Adrenal gland (tissue), 12 donors: ENCODE results near the gene RPS24. TPM values are rescaled to one million over a fixed set of nuclear protein-coding genes. Genes with fewer than 3 reads are reported as not detected.
"Not testable (repeated sequence)": the region's sequence is repeated elsewhere in the genome, so short reads cannot be mapped to it uniquely, and the experiment has no call there.

ENCODE experiments used
- DNase-seq, 7 donors: peaks; one replicate each; pipeline ENCODE4 v3.0.0-alpha.2; 2019 to 2020
- H3K27ac ChIP-seq, 5 donors: fragments of 200-600 bp; sonication (generic) in 4 of 5; 1 replicate in 3 of 5; 2 replicates in 2 of 5; pipeline versions ENCODE4 v1.5.1 to v1.8.0; 2016 to 2020; ENCODE audit warnings: mild to moderate bottlenecking in 1 of 5
- H3K27me3 ChIP-seq: fragments of 200-600 bp; 2 replicates; pipeline ENCODE4 v1.8.0; 2021
- H3K36me3 ChIP-seq, 2 donors: fragments of 200-600 bp; replicated peaks in 1 of 2; 1 replicate in 1 of 2; 2 replicates in 1 of 2; pipeline versions ENCODE4 v1.5.1 to v1.8.0; 2018 to 2022
- H3K4me1 ChIP-seq, 2 donors: fragments of 200-600 bp; replicated peaks in 1 of 2; 1 replicate in 1 of 2; 2 replicates in 1 of 2; pipeline versions ENCODE4 v1.5.1 to v1.8.0; 2018 to 2021
- H3K4me3 ChIP-seq, 4 donors: fragments of 200-600 bp; sonication (generic) in 3 of 4; one replicate each; pipeline ENCODE4 v1.5.1; 2016 to 2018
- H3K9me3 ChIP-seq, 3 donors: fragments of 200-600 bp; sonication (generic) in 1 of 3; replicated peaks in 1 of 3; 1 replicate in 2 of 3; 2 replicates in 1 of 3; pipeline versions ENCODE4 v1.5.1 to v1.8.0; 2016 to 2021
- CTCF ChIP-seq, 6 experiments: fragments of 450-650 bp in 4 of 6; fragments of 200-600 bp in 2 of 6; sonication (generic) in 1 of 6; IDR thresholded peaks; 1 replicate in 5 of 6; 2 replicates in 1 of 6; pipeline versions ENCODE4 v1.5.1 to v1.8.0; 2016 to 2021; ENCODE audit warnings: antibody characterized with exemption in 6 of 6, mild to moderate bottlenecking in 2 of 6, moderate library complexity in 1 of 6
- POLR2A ChIP-seq, 2 donors: fragments of 450-650 bp; IDR thresholded peaks; one replicate each; pipeline ENCODE4 v1.6.1; 2017; ENCODE audit warnings: antibody characterized with exemption in 2 of 2, mild to moderate bottlenecking in 2 of 2, moderate library complexity in 1 of 2
- WGBS, 4 donors: extraction: QIAGEN DNeasy Blood & Tissue Kit in 2 of 4; methylation state at CpG; one replicate each; pipeline versions ENCODE4 v1.1.5 to v1.1.7; 2013 to 2017; 5-methylcytosine and 5-hydroxymethylcytosine counted together
- intact Hi-C, 2 donors: fragments of 100-400 bp; cut with DNase I; formaldehyde crosslinking; loops; one replicate each; pipeline versions ENCODE4 v1.14.1 to v1.15.0; 2022 to 2023
- polyA plus RNA-seq, 3 donors: library from polyadenylated mRNA; stranded (reverse); fragments of 200-250 nt in 2 of 3; fragments of 350-450 nt in 1 of 3; fragmentation: Illumina TruSeq in 1 of 3; extraction: RNeasy Lipid Tissue Mini Kit (QIAGEN cat#74804) in 1 of 3; gene quantifications; one replicate each; pipeline ENCODE4 v1.2.3, GENCODE V29; 2013 to 2014
- total RNA-seq, 9 donors: library from RNA; depleted of rRNA in 4 of 9; stranded (reverse); fragments of >200 nt in 4 of 9; fragments of 120-200 nt in 1 of 9; fragmentation: NEBNext Ultra II Directional in 1 of 9; extraction: Animal tissue kit (Norgen Biotek cat#: 25700) in 1 of 9; gene quantifications; one replicate each; pipeline versions ENCODE4 v1.1.0 to v1.2.4, GENCODE V29; 2013 to 2023
- donor health status: healthy with polysubstance abuse.
- donor health status: Bipolar disorder and iron deficiency.
- donor health status: DM: yes; HTN: yes; CAD: no.
- donor health status: DM: no; HTN: no; CAD: no.
- donor health status: DM: no; HTN: no; CAD: no.
- donor health status: DM: yes; HTN: yes; CAD: no.

RPS24 gene
- total and polyA plus RNA-seq, 12 donors, result 1,129 to 4,974 (median 1,962) TPM

- intact Hi-C loops, result no loop called here
- Histone ChIP-seq H3K9me3 (no peaks in the 10 kb centered on the region), H3K27ac (no peak overlapping the region), H3K4me3 (no peak overlapping the region), H3K36me3 (peaks cover 0 to 95% of the 10 kb centered on the region in 2 donors), H3K4me1 (peaks cover 0 to 12% of the 10 kb centered on the region in 2 donors), H3K27me3 (no peaks in the 10 kb centered on the region)
- 89 to 94% (median 93%) methylated on average over 7 of the region's 7 CpGs for WGBS, 4 donors
- DNase-seq, result peak in 1 of 7 donors; percentile 15
- no peak for TF ChIP-seq POLR2A (IDR thresholded peaks at IDR 0.05)
- TF ChIP-seq CTCF (IDR thresholded peaks at IDR 0.05), result no peak
Observed at GRCh38 chr10:77987671-77988255, 45.9 kb upstream of the RPS24 start.

- Histone ChIP-seq H3K27me3 (no peaks in the 10 kb centered on the region), H3K9me3 (no peaks in the 10 kb centered on the region), H3K4me1 (peaks cover 0 to 2% of the 10 kb centered on the region in 2 donors), H3K4me3 (no peak overlapping the region), H3K27ac (peak overlapping the region in 4 of 5 donors; percentile 4 to 22 (median 18)), H3K36me3 (peaks cover 0 to 94% of the 10 kb centered on the region in 2 donors)
- WGBS, 4 donors, result 53 to 81% (median 61%) methylated on average over 9 to 11 of the region's 11 CpGs
- TF ChIP-seq CTCF (IDR thresholded peaks at IDR 0.05) (no peak), POLR2A (IDR thresholded peaks at IDR 0.05) (no peak)
- DNase-seq, result peak in 6 of 7 donors; percentile 53 to 75 (median 68)
- intact Hi-C loops, result no loop called here
Observed at GRCh38 chr10:77989081-77989724, 44.5 kb upstream of the RPS24 start.

DNA sequence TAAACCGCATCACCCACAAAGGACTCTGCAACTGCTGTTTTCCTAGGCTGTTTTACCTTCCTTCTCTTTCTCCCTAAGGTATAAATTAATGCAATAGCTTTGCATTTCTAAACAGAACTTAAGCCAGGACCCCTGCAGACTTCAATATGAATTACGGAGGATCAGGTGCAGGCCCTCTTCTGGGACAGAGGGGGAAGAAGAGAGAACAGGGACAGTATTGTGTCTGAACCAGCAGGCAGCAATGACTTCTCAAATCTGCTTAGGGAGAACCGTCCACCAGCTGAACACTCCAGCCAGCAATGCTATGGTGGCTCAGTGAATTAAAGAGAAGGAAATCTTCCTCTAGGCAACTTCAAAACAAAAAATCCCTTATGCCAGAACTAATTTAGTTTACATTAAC lies 40.0 kb upstream of the RPS24 start:
- WGBS, 4 donors, result 91 to 94% (median 92%) methylated on average over 3 of the region's 3 CpGs
- H3K27ac ChIP-seq, result no peak overlapping the region
- peaks cover 0 to 54% of the 10 kb centered on the region in 2 donors for H3K36me3 ChIP-seq
- H3K27me3 ChIP-seq, result no peaks in the 10 kb centered on the region
- intact Hi-C loops, result no loop called here
- TF ChIP-seq CTCF (IDR thresholded peaks at IDR 0.05), result no peak
- no peak for DNase-seq
- H3K4me3 ChIP-seq, result no peak overlapping the region
- H3K4me1 ChIP-seq, result no peaks in the 10 kb centered on the region
- no peaks in the 10 kb centered on the region for H3K9me3 ChIP-seq

- H3K9me3 ChIP-seq, DNase-seq, H3K27ac ChIP-seq, intact Hi-C loops, H3K27me3 ChIP-seq, H3K4me3 ChIP-seq, H3K4me1 ChIP-seq: not testable (repeated sequence)
- peaks cover 0 to 53% of the 10 kb centered on the region in 2 donors for H3K36me3 ChIP-seq
- 95 to 100% (median 98%) methylated on average over 5 of the region's 5 CpGs for WGBS, 4 donors
Observed at GRCh38 chr10:77998780-77999179, 34.9 kb upstream of the RPS24 start.

DNA sequence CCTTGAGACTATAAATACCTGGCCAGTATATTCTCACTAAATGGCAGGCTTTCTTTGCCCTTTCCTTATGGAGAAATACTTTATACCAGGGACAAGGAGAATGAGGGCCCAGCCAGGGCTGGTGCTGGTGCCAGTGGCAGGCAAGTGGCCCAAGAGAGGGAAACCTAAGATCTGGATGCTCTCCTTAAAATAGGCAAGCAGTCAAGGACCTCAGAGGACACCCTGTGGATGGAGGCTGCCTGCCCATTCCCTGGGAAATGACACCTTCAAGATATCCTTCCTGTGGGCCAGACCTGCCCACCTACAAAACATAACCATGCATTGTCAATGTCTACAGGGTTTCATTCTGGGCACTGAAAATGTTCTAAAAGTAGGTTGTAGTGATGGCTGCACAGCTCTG lies 33.5 kb upstream of the RPS24 start:
- intact Hi-C loops, result loop anchor here in 1 of 2 donors (10.0 kb wide), 2 partner anchors 155 to 195 kb away; no protein-coding TSS in a partner anchor
- H3K36me3 ChIP-seq, result peaks cover 0 to 60% of the 10 kb centered on the region in 2 donors
- no peaks in the 10 kb centered on the region for H3K27me3 ChIP-seq
- H3K4me1 ChIP-seq, result no peaks in the 10 kb centered on the region
- no peaks in the 10 kb centered on the region for H3K9me3 ChIP-seq
- no peak overlapping the region for H3K4me3 ChIP-seq
- no peak overlapping the region for H3K27ac ChIP-seq
- no peak for DNase-seq
- TF ChIP-seq POLR2A (IDR thresholded peaks at IDR 0.05) (no peak), CTCF (IDR thresholded peaks at IDR 0.05) (no peak)
